PC-3 (cell line): Measurements from ENCODE around the gene HMSD. TPM values are rescaled to one million over a fixed set of nuclear protein-coding genes. Genes with fewer than 3 reads are reported as not detected.
A peak's percentile ranks its signal among the peaks of the same experiment; 100 is the strongest.

Experiments
- ATAC-seq: fragments of 200-7000 bp; cut with Tn5 transposase; 2 replicates; pipeline ENCODE4 v1.9.1; 2020; ENCODE audit warnings: mild to moderate bottlenecking, moderate library complexity
- Bru-seq: library from RNA; stranded (reverse); fragments of 400-500 nt; gene quantifications from one replicate; lab custom pipeline; 2021; lab: Mats Ljungman, UMichigan
- BruChase-seq, 2 experiments: library from RNA; stranded (reverse); fragments of 400-500 nt; gene quantifications; one replicate each; lab custom pipeline; 2021; lab: Mats Ljungman, UMichigan
- BruUV-seq: library from RNA; stranded (reverse); fragments of 400-500 nt; replicated peaks from 2 replicates; lab custom pipeline; 2021; lab: Mats Ljungman, UMichigan
- CTCF ChIA-PET: fragments of 300-600 bp; sonication (Branson Sonifier 250); formaldehyde crosslinking; loops from one replicate; lab custom pipeline; 2022; ENCODE audit warnings: antibody characterized with exemption; lab: Charles Lee
- POLR2A ChIA-PET: fragments of 300-600 bp; sonication (Branson Sonifier 250); formaldehyde crosslinking; loops from one replicate; lab custom pipeline; 2022; ENCODE audit warnings: antibody characterized with exemption; ENCODE audit not compliant: unreplicated experiment; lab: Charles Lee
- DNase-seq: peaks from one replicate; pipeline ENCODE4 v3.0.0-alpha.2; 2015
- H2AFZ ChIP-seq: fragments of 300-600 bp; sonication (generic); 2 replicates; pipeline ENCODE4 v1.6.0; 2016; ENCODE audit warnings: antibody characterized with exemption, low read length
- H3F3A ChIP-seq: fragments of 300-600 bp; sonication (generic); one replicate; pipeline ENCODE4 v1.6.0; 2017; ENCODE audit warnings: antibody characterized with exemption, low read length, control low read depth, mild to moderate bottlenecking; ENCODE audit not compliant: unreplicated experiment
- H3K27ac ChIP-seq: fragments of 300-600 bp; sonication (generic); 2 replicates; pipeline ENCODE4 v1.5.1; 2016; ENCODE audit warnings: mild to moderate bottlenecking, low read length
- H3K27me3 ChIP-seq: fragments of 300-600 bp; sonication (generic); 2 replicates; pipeline ENCODE4 v1.6.1; 2016; ENCODE audit warnings: low read length, mixed read lengths
- H3K36me3 ChIP-seq: fragments of 300-600 bp; sonication (generic); 2 replicates; pipeline ENCODE4 v1.6.1; 2016; ENCODE audit warnings: low read depth, mixed run types, low read length, mixed read lengths
- H3K4me1 ChIP-seq: fragments of 300-600 bp; sonication (generic); 2 replicates; pipeline ENCODE4 v1.5.1; 2016; ENCODE audit warnings: low read length; ENCODE audit not compliant: insufficient read depth
- H3K4me2 ChIP-seq: fragments of 300-600 bp; sonication (generic); 2 replicates; pipeline ENCODE4 v1.6.0; 2016; ENCODE audit warnings: low read length
- H3K4me3 ChIP-seq: fragments of 300-600 bp; sonication (generic); 2 replicates; pipeline ENCODE4 v1.5.1; 2016; ENCODE audit warnings: mild to moderate bottlenecking, low read length, mixed read lengths
- H3K79me2 ChIP-seq: fragments of 300-600 bp; sonication (generic); 2 replicates; pipeline ENCODE4 v1.6.1; 2017; ENCODE audit warnings: low read length, mixed read lengths
- H3K9ac ChIP-seq: fragments of 300-600 bp; sonication (generic); 2 replicates; pipeline ENCODE4 v1.6.0; 2016; ENCODE audit warnings: mild to moderate bottlenecking, low read length
- H3K9me2 ChIP-seq: fragments of 300-600 bp; sonication (generic); replicated peaks from 2 replicates; pipeline ENCODE4 v1.6.1; 2016; ENCODE audit warnings: mixed run types, low read length, mixed read lengths
- H3K9me3 ChIP-seq: fragments of 300-600 bp; sonication (generic); 2 replicates; pipeline ENCODE4 v1.6.1; 2016; ENCODE audit warnings: low read length, mixed read lengths
- H4K20me1 ChIP-seq: fragments of 300-600 bp; sonication (generic); 2 replicates; pipeline ENCODE4 v1.6.1; 2016; ENCODE audit warnings: low read length, mixed read lengths
- CTCF ChIP-seq: fragments of 300-600 bp; sonication (generic); conservative IDR thresholded peaks from 2 replicates; pipeline ENCODE4 v1.5.1; 2017; ENCODE audit warnings: antibody characterized with exemption, low read depth, mild to moderate bottlenecking, low read length
- EZH2 ChIP-seq: fragments of 300-600 bp; sonication (generic); IDR thresholded peaks from one replicate; pipeline ENCODE4 v1.6.1; 2017; ENCODE audit warnings: antibody characterized with exemption, mild to moderate bottlenecking, low read length; ENCODE audit not compliant: unreplicated experiment
- EZH2phosphoT487 ChIP-seq: fragments of 300-600 bp; sonication (generic); IDR thresholded peaks from 2 replicates; pipeline ENCODE4 v1.6.1; 2018; ENCODE audit warnings: mild to moderate bottlenecking, antibody characterized with exemption, low read length, borderline replicate concordance
- intact Hi-C: fragments of 100-400 bp; cut with micrococcal nuclease; formaldehyde crosslinking; loops from 2 replicates; pipeline ENCODE4 v1.9.0; 2023
- long read RNA-seq: library from polyadenylated mRNA; unstranded; transcript quantifications from one replicate; pipeline ENCODE4 v2.0.0, GENCODE V29; 2021; ENCODE audit not compliant: unreplicated experiment
- total RNA-seq: library from RNA; depleted of rRNA; stranded (reverse); fragments of >200 nt; gene quantifications from 2 replicates; pipeline ENCODE4 v1.2.3, GENCODE V29; 2014; rRNA removed

Gene HMSD, protein sequence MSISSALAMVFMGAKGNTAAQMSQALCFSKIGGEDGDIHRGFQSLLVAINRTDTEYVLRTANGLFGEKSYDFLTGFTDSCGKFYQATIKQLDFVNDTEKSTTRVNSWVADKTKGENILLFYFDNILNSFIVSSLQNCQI
- total RNA-seq (0.12 and 0.40 TPM in 2 replicates), Bru-seq, nascent RNA (percentile 41 among the genes with signal in this experiment), BruChase-seq, experiment 1, labeled RNA remaining after a 6-hour chase (percentile 33 among the genes with signal in this experiment), BruChase-seq, experiment 2, labeled RNA remaining after a 2-hour chase (percentile 28 among the genes with signal in this experiment)
- long read RNA-seq, partial matches to known transcripts: 1 of 2 reads
- long read RNA-seq, other reads (novel, unspliced or antisense): 0 of 2 reads

DNA sequence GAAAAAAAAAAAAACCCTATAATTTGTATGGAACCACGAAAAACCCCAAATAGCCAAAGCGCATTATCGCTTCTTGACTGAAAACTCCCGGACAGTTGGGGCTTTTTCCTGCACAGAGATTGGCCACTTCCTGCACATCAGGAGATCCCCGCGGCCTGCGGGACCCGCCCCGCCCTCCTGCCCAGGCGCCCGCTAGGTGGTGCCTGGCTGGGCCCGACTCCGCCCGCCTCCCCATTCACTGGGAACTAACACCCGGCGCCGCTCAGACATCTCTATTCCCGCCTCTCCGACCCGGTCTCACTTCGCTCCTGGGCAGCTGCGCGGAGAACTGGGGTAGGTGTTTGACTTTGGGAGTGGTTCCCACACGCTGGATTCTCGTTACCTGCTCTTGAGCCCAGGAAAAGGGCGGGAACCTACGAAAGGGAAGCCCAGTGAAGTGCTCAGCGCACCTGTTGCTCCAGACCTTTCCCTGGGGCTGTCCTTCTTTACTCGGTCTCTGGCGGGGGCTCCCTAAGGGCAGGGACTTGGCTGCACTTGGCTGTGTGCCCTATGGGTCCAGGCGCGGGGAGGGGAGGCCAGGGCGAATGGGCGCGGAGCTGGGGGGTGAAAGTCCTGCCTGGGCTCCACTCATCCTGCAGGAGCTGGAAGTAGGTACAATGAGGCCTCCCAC lies at the start of gene HMSD:
Gene HMSD (plus strand): TSS at position 234 of the 670 bp plus-strand sequence. CDS start 4,155 bp downstream, outside the sequence.
- peak within 1 kb of the TSS; percentile 79 for H2AFZ ChIP-seq
- TF ChIP-seq EZH2phosphoT487: no peak
- no peak for TF ChIP-seq EZH2
- TF ChIP-seq CTCF: peak; percentile 56
- H3K9me2 ChIP-seq: no peaks in the 10 kb centered on the region
- ATAC-seq (peak; percentile 99), DNase-seq (peak; percentile 72)
- no peaks in the 10 kb centered on the region for H3K9me3 ChIP-seq
- H3K9ac ChIP-seq: peak within 1 kb of the TSS; percentile 10; the same call in 1 of the 2 replicates
- H3F3A ChIP-seq: no peaks in the 10 kb centered on the region
- no peaks in the 10 kb centered on the region for H4K20me1 ChIP-seq
- H3K27ac ChIP-seq: no peak within 1 kb of the TSS
- intact Hi-C loops: loop anchor here (1.0 kb wide), 1 partner anchor 30 kb away; no protein-coding TSS in a partner anchor
- H3K36me3 ChIP-seq: no peaks in the 10 kb centered on the region
- H3K4me1 ChIP-seq: peaks cover 22% of the 10 kb centered on the region; the same call in 1 of the 2 replicates
- H3K4me3 ChIP-seq: peak within 1 kb of the TSS; percentile 54
- no peaks in the 10 kb centered on the region for H3K79me2 ChIP-seq
- TSS peak; percentile 66 for BruUV-seq
- H3K4me2 ChIP-seq: peak within 1 kb of the TSS; percentile 76
- no peaks in the 10 kb centered on the region for H3K27me3 ChIP-seq
- ChIA-PET CTCF (interaction anchor here (1.1 kb wide), 1 partner anchor 45 kb away, joined by 5 read pairs; no protein-coding TSS in a partner anchor), POLR2A (no interaction called here)

DNA sequence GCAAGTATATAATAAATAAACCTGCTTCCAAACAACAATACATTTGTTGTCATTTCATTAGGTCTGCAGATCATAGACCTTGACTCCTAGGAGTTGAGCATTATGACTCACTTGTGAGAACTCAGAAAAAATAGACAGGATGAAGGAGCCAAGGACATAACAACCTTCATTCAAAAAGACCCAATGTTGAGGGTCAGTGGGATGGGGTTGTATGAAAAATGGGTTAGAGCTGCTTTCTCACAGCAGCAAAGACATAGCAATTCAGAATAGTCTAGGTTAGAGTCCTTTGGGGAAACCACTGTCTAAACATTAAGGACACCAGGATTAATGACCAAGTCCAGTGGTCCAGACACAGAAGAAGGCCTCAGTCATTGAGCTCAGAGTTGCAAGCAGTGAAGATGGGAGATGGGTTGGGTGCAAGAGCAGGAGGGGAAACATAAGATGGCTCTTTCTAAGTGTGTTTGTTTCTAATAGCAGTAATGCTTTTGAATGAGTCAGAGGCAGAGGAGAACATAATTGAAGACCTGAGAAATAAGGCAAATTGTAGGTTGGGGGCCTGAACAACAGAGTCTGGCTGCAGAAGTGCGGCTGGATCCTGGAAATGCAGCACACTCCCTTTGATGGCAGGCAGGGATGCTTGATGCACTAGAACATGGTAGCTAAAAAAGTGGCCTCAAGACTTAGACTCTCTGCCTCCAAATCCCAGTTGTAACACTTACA lies 45.1 kb upstream of the HMSD start:
- DNase-seq: no peak
- no peak for TF ChIP-seq CTCF
- TF ChIP-seq EZH2: no peak
- TF ChIP-seq EZH2phosphoT487: no peak
- no peak overlapping the region for H2AFZ ChIP-seq
- no peaks in the 10 kb centered on the region for H3K4me1 ChIP-seq
- intact Hi-C loops: no loop called here
- H4K20me1 ChIP-seq: no peaks in the 10 kb centered on the region
- H3K4me2 ChIP-seq: no peak overlapping the region
- H3K27me3 ChIP-seq: no peaks in the 10 kb centered on the region
- no peak overlapping the region for H3K4me3 ChIP-seq
- no peaks in the 10 kb centered on the region for H3K36me3 ChIP-seq
- no peaks in the 10 kb centered on the region for H3F3A ChIP-seq
- CTCF ChIA-PET: no interaction called here
- ATAC-seq: no peak
- POLR2A ChIA-PET: no interaction called here
- H3K27ac ChIP-seq: no peak overlapping the region
- H3K9ac ChIP-seq: no peak overlapping the region
- no peaks in the 10 kb centered on the region for H3K79me2 ChIP-seq
- no TSS peak for BruUV-seq
- H3K9me3 ChIP-seq: no peaks in the 10 kb centered on the region
- H3K9me2 ChIP-seq: no peaks in the 10 kb centered on the region
